Measurements from ENCODE around the gene CHD3. TPM values are rescaled to one million over a fixed set of nuclear protein-coding genes. Genes with fewer than 3 reads are reported as not detected.

CHD3 gene
- total and polyA plus RNA-seq, 10 of the 15 experiments (the other 5 are each of a cell fraction or from before 2014, with no cell fraction given), result 1.4 to 86.8 (median 39.1) TPM

DNA sequence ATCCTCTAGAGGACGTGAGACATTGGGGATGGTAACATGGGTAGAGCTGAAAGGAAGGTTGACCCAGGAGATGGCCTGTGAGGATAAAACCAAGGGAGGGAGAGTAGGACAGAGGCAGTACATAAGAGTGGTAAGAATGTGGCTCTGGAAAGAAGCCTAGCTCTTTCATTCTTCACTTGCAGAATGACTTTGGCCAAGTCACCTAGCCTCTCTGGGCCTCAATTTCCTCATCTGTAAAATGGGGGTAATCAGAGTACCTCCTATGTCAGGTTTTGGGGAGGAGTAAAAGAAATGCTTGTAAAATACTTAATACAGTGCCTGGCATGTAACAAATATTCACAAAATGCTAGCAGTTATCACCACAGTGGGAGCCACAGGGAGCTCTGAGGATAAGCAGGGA is 47.7 kb upstream of the CHD3 start:
- peaks cover 69% of the 10 kb centered on the region for H3K79me2 ChIP-seq (ENCODE audit: control insufficient read depth, insufficient read depth, low read length)
- peak overlapping the region; percentile 97 for H3K9ac ChIP-seq (ENCODE audit: control insufficient read depth, insufficient read depth, low read length)
- no TSS peak for BruUV-seq (replicated peaks)
- RAD21 ChIA-PET (ENCODE audit: unreplicated experiment), result interaction anchor here (1.3 to 2.1 kb wide), 3 partner anchors 10 to 97 kb away, joined by 4 to 8 read pairs (median 6); partner anchors contain the start of gene NAA38
- peaks cover 41% of the 10 kb centered on the region for H3K4me1 ChIP-seq (ENCODE audit: control insufficient read depth, insufficient read depth, low read length)
- TF ChIP-seq SRF (IDR thresholded peaks at IDR 0.05; ENCODE audit: low read depth in 2 of 2, low read length in 2 of 2) (no peak), TBL1XR1 (IDR thresholded peaks at IDR 0.05; ENCODE audit: low read depth, low read length) (no peak), MTA2 (IDR thresholded peaks at IDR 0.05; ENCODE audit: low read depth) (no peak), NFIC (IDR thresholded peaks at IDR 0.05; ENCODE audit: low read depth, low read length) (no peak), KAT2A (conservative IDR thresholded peaks at IDR 0.05; ENCODE audit: control insufficient read depth, low read depth, low read length) (no peak), KLF5 (IDR thresholded peaks at IDR 0.05; ENCODE audit: partially characterized antibody) (no peak), FOXK2 (IDR thresholded peaks at IDR 0.05) (no peak), ZNF274 (IDR thresholded peaks at IDR 0.05; ENCODE audit: insufficient read depth, insufficient read length) (no peak), CHD1 (IDR thresholded peaks at IDR 0.05; ENCODE audit: low read depth, low read length) (no peak), KDM1A (IDR thresholded peaks at IDR 0.05; ENCODE audit: borderline replicate concordance) (no peak), IKZF1 (conservative IDR thresholded peaks at IDR 0.05) (no peak), RCOR1 (conservative IDR thresholded peaks at IDR 0.05; ENCODE audit: low read depth, low read length) (no peak), MYB (IDR thresholded peaks at IDR 0.05; ENCODE audit: borderline replicate concordance, low read depth, low read length) (no peak), BHLHE40 (IDR thresholded peaks at IDR 0.05; ENCODE audit: borderline replicate concordance in 1 of 2, low read depth in 2 of 2, low read length in 1 of 2) (no peak), NBN (IDR thresholded peaks at IDR 0.05) (no peak)
- TF ChIP-seq, protein P1, sequence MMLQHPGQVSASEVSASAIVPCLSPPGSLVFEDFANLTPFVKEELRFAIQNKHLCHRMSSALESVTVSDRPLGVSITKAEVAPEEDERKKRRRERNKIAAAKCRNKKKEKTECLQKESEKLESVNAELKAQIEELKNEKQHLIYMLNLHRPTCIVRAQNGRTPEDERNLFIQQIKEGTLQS (IDR thresholded peaks at IDR 0.05; ENCODE audit: borderline replicate concordance, extremely low read depth, low read depth, low read length), result no peak
- TF ChIP-seq, protein P2, sequence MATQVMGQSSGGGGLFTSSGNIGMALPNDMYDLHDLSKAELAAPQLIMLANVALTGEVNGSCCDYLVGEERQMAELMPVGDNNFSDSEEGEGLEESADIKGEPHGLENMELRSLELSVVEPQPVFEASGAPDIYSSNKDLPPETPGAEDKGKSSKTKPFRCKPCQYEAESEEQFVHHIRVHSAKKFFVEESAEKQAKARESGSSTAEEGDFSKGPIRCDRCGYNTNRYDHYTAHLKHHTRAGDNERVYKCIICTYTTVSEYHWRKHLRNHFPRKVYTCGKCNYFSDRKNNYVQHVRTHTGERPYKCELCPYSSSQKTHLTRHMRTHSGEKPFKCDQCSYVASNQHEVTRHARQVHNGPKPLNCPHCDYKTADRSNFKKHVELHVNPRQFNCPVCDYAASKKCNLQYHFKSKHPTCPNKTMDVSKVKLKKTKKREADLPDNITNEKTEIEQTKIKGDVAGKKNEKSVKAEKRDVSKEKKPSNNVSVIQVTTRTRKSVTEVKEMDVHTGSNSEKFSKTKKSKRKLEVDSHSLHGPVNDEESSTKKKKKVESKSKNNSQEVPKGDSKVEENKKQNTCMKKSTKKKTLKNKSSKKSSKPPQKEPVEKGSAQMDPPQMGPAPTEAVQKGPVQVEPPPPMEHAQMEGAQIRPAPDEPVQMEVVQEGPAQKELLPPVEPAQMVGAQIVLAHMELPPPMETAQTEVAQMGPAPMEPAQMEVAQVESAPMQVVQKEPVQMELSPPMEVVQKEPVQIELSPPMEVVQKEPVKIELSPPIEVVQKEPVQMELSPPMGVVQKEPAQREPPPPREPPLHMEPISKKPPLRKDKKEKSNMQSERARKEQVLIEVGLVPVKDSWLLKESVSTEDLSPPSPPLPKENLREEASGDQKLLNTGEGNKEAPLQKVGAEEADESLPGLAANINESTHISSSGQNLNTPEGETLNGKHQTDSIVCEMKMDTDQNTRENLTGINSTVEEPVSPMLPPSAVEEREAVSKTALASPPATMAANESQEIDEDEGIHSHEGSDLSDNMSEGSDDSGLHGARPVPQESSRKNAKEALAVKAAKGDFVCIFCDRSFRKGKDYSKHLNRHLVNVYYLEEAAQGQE (IDR thresholded peaks at IDR 0.05; ENCODE audit: low read depth, low read length), result no peak
- TF ChIP-seq, protein P3, sequence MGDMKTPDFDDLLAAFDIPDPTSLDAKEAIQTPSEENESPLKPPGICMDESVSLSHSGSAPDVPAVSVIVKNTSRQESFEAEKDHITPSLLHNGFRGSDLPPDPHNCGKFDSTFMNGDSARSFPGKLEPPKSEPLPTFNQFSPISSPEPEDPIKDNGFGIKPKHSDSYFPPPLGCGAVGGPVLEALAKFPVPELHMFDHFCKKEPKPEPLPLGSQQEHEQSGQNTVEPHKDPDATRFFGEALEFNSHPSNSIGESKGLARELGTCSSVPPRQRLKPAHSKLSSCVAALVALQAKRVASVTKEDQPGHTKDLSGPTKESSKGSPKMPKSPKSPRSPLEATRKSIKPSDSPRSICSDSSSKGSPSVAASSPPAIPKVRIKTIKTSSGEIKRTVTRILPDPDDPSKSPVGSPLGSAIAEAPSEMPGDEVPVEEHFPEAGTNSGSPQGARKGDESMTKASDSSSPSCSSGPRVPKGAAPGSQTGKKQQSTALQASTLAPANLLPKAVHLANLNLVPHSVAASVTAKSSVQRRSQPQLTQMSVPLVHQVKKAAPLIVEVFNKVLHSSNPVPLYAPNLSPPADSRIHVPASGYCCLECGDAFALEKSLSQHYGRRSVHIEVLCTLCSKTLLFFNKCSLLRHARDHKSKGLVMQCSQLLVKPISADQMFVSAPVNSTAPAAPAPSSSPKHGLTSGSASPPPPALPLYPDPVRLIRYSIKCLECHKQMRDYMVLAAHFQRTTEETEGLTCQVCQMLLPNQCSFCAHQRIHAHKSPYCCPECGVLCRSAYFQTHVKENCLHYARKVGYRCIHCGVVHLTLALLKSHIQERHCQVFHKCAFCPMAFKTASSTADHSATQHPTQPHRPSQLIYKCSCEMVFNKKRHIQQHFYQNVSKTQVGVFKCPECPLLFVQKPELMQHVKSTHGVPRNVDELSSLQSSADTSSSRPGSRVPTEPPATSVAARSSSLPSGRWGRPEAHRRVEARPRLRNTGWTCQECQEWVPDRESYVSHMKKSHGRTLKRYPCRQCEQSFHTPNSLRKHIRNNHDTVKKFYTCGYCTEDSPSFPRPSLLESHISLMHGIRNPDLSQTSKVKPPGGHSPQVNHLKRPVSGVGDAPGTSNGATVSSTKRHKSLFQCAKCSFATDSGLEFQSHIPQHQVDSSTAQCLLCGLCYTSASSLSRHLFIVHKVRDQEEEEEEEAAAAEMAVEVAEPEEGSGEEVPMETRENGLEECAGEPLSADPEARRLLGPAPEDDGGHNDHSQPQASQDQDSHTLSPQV (IDR thresholded peaks at IDR 0.05), result no peak
- FAIRE-seq, result no peak
- in situ Hi-C loops (cut with MboI), result no loop called here
- intact Hi-C loops (cut with micrococcal nuclease; ENCODE audit: unreplicated experiment), result no loop called here
- 100% methylated on average over 1 of the region's 1 CpG for WGBS (ENCODE audit: insufficient coverage, insufficient replicate concordance, low lambda C conversion rate, missing lambda C conversion rate)
- no peaks in the 10 kb centered on the region for H3K27me3 ChIP-seq (replicated peaks in 1 of 2; ENCODE audit: control insufficient read depth in 2 of 2, insufficient read depth in 2 of 2, low read length in 1 of 2)
- H3K4me3 ChIP-seq, result peak overlapping the region; percentile 92
- peaks cover 0 to 5% of the 10 kb centered on the region in 2 experiments; a peak in 2 of 4 replicates for H3K36me3 ChIP-seq (ENCODE audit: control insufficient read depth in 2 of 2, insufficient read depth in 2 of 2, low read length in 1 of 2)
- no peaks in the 10 kb centered on the region; the same call in none of the 2 replicates for H4K20me1 ChIP-seq (ENCODE audit: control insufficient read depth, insufficient read depth)
- no peak overlapping the region for H2AFZ ChIP-seq (ENCODE audit: control insufficient read depth, low read depth, low read length)
- POLR2A ChIA-PET, result interaction anchor here (1.0 kb wide), 2 partner anchors 16 to 263 kb away, joined by 3 to 5 read pairs; partner anchors contain the start of gene NAA38
- SMC1A ChIA-PET (ENCODE audit: uncharacterized antibody, unreplicated experiment), result interaction anchor here (0.9 to 1.5 kb wide), 5 partner anchors 10 to 216 kb away, joined by 3 read pairs; partner anchors contain the start of genes CYB5D1 and NAA38
- ATAC-seq, result no peak
- H3K4me2 ChIP-seq (ENCODE audit: control insufficient read depth, insufficient read depth), result peak overlapping the region; percentile 100
- CTCF ChIA-PET, result interaction anchor here (0.6 to 2.3 kb wide), 9 partner anchors 10 to 229 kb away, joined by 3 to 9 read pairs (median 3); partner anchors contain the start of genes CNTROB, NAA38 and TRAPPC1
- peak overlapping the region; percentile 4 for H3K27ac ChIP-seq (ENCODE audit: control insufficient read depth, insufficient read depth)
- no peak for DNase-seq (ENCODE audit: low read depth, low spot score)
- H3K9me3 ChIP-seq (replicated peaks; ENCODE audit: control insufficient read depth, insufficient read depth, low read length), result no peaks in the 10 kb centered on the region

Measured in GM12878 (cell line).